T follicular helper cell (primary cell): ENCODE data around the gene OGG1.

Experiments
- DNase-seq: peaks from one replicate; pipeline ENCODE4 v3.0.0-alpha.2; 2020; ENCODE audit warnings: low read depth

OGG1 gene

GRCh38 chr3:9786209-9786739 lies 36.5 kb downstream of the OGG1 start:
- DNase-seq, result no peak

GRCh38 chr3:9786825-9787669 lies 37.3 kb downstream of the OGG1 start:
- no peak for DNase-seq

- DNase-seq, result no peak
Measured at GRCh38 chr3:9787714-9788113, 38.0 kb downstream of the OGG1 start.

GRCh38 chr3:9791127-9791526 lies 41.4 kb downstream of the OGG1 start:
- no peak for DNase-seq

GRCh38 chr3:9791790-9792404 lies 42.1 kb downstream of the OGG1 start:
- DNase-seq, result no peak

GRCh38 chr3:9792405-9793160 lies 42.8 kb downstream of the OGG1 start, which contains the start of the genes ARPC4 and TADA3:
Gene ARPC4, plus strand, starts transcription at chr3:9793082. Its CDS starts 40 bp downstream, at chr3:9793122.
Gene TADA3, minus strand, starts transcription at chr3:9792473. Its CDS starts 1,007 bp downstream, at chr3:9791466.
- peak; percentile 84 for DNase-seq

GRCh38 chr3:9793161-9793781 lies 43.5 kb downstream of the OGG1 start:
- DNase-seq, result no peak

GRCh38 chr3:9794400-9794799 lies 44.6 kb downstream of the OGG1 start:
- no peak for DNase-seq

- no peak for DNase-seq
Measured at GRCh38 chr3:9795207-9795606, 45.5 kb downstream of the OGG1 start.

GRCh38 chr3:9797196-9797945 lies 47.6 kb downstream of the OGG1 start:
- DNase-seq, result no peak

- DNase-seq, result no peak
Measured at GRCh38 chr3:9800529-9800928, 50.8 kb downstream of the OGG1 start.

GRCh38 chr3:9803494-9803893 lies 53.7 kb downstream of the OGG1 start:
- DNase-seq, result no peak

- no peak for DNase-seq
Measured at GRCh38 chr3:9804996-9805395, 55.2 kb downstream of the OGG1 start.

- no peak for DNase-seq
Measured at GRCh38 chr3:9806137-9806536, 56.4 kb downstream of the OGG1 start.
